Raji (cell line): Measurements from ENCODE around the gene MAIP1.
A peak's percentile ranks its signal among the peaks of the same experiment; 100 is the strongest.

Experiments
- POLR2A ChIP-seq: IDR thresholded peaks from 2 replicates; pipeline ENCODE4 v1.6.1; 2011; ENCODE audit warnings: low read depth, low read length, control low read depth; ENCODE audit not compliant: insufficient read depth

Gene MAIP1, protein sequence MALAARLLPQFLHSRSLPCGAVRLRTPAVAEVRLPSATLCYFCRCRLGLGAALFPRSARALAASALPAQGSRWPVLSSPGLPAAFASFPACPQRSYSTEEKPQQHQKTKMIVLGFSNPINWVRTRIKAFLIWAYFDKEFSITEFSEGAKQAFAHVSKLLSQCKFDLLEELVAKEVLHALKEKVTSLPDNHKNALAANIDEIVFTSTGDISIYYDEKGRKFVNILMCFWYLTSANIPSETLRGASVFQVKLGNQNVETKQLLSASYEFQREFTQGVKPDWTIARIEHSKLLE

DNA sequence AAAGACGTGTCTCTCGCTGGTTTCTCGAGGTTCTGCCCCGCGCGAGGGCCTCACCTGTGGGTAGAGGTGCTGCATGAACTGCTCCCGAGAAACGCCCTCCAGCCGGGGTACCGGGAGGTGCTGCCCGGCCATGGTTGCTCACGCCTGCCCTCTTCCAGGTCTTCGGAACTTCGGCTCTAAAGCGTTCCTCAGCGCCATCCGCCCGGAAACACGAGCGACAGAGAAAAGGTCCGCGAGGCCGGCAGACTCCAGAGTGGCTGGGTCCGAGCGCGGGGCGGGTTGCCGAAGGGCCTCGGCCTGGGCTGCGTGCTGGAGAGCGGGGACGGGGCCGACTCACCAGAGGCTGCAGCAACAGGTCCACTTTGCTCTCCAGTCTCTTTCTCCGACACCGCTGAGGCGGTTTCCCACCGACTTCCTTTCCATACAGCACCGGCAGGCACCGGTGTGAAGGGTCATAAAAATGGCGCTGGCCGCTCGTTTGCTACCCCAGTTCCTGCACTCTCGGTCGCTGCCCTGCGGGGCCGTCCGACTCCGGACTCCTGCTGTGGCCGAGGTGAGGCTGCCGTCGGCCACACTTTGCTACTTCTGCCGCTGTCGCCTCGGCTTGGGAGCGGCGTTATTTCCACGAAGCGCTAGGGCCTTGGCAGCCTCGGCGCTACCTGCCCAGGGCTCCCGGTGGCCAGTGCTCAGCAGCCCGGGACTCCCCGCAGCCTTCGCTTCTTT is at the start of gene MAIP1, which contains the start of gene TYW5:
TSS of gene MAIP1 (plus strand) at position 244 of the 723 bp plus-strand sequence. CDS start at position 461, 217 bp downstream.
TSS of gene TYW5 (minus strand) at position 153 of the 723 bp plus-strand sequence. CDS start at position 132, 21 bp downstream.
- TF ChIP-seq POLR2A = peak; percentile 87

DNA sequence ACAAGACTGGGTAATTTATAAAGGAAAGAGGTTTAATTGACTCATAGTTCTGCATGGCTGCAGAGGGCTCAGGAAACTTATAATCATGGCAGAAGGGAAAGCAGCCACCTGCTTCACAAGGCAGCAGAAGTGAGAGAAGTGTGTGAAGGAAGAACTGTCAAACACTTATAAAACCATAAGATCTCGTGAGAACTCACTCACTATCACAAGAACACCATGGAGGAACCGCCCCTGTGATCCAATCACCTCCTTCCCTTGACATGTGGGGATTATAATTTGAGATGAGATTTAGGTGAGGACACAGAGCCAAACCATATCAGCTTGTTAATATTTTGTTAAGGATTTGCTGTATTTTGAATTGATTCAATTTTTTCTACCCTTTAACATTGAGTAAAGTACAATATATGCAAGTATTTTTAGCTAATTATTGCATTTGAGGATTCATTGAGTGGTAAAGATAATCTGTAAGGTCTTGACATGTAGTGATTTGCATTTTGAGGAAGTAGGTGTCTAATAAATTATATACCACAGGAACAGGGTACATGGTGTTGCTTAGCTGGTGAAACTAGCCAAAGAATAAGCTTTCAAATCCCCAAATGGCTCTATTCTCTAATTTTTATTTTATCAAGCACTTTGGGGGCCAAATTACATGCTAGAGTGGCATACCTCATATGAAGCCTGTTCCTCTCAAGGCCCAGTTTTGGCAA is 48.2 kb upstream of the MAIP1 start:
- no peak for TF ChIP-seq POLR2A

DNA sequence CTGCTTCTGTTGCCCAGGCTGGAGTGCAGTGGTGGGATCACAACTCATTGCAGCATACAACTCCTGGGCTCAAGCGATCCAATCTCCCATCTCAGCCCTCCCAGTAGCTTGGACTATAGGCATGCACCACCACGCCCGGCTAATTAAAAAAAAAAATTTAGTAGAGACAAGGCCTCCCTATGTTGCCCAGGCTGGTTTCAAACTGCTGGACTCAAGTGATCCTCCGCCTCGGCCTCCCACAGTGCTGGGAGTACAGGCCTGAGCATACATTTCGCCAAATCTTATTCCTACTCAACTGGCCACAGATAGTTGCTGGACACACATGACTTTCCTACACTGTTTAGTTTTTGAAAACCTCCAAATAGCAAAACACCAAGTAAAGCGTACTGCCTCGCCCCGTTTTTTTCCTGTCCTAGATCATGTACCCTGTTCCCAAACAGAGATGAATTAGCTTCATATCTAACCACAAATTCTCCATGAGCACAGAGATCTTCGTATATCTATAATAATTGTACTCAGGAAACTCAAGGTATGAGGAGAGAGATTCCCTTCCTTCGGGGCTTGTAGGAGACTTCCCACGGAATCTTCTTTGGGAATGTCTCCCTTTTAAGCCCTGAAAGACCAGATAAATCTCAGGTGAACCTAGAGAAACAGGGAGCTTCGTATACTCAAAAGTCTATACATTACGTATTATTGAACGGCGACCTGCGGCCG is 44.9 kb upstream of the MAIP1 start:
- TF ChIP-seq POLR2A = no peak

DNA sequence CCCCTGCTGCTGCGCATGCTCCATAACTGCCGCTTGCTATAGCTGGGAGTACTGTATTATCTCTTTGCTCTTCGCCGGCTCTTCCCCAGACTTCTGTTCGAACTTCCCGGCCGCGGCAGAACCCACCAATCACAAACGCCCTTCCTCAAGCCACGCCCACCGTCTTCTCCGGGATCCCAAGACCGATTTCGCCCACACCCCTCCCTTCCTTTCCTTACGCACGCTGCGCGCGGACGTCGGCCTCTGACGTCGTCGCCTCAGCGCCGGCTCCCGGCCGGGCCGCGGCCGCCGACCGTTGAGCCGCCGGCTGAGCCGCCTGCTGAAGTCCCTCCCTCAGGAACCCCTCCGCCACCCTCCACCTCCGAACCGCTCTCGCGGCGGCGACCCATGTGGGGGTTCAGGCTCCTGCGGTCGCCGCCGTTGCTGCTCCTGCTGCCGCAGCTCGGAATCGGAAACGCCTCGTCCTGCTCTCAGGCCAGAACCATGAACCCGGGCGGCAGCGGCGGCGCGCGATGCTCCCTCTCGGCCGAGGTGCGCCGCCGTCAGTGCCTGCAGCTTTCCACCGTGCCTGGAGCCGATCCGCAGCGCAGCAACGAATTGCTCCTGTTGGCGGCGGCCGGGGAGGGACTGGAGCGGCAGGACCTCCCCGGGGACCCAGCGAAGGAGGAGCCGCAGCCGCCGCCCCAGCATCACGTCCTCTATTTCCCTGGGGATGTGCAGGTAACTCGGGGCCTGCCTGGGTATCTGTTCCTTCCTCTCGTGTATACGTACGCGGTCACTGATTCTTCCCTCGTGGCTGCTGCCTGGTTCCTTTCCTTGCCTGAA is 44.1 kb upstream of the MAIP1 start, which contains the start of gene C2orf69:
TSS of gene C2orf69 (plus strand) at position 242 of the 825 bp plus-strand sequence. CDS start at position 388, 146 bp downstream.
- peak; percentile 92 for TF ChIP-seq POLR2A

DNA sequence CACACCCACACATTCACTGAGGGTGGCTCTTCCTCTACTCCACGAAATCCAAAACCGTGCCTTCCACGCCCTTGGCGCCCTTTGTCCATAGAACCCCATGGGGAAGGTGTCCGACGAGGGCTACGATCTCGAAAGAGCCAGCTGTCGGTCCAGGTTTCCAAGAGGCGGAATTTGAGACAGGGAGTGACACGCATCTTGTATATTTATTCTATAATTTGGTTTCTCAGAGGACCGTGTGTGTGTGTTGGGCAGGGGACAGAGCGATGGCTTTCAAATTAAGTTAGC is 43.6 kb upstream of the MAIP1 start:
- TF ChIP-seq POLR2A = no peak

DNA sequence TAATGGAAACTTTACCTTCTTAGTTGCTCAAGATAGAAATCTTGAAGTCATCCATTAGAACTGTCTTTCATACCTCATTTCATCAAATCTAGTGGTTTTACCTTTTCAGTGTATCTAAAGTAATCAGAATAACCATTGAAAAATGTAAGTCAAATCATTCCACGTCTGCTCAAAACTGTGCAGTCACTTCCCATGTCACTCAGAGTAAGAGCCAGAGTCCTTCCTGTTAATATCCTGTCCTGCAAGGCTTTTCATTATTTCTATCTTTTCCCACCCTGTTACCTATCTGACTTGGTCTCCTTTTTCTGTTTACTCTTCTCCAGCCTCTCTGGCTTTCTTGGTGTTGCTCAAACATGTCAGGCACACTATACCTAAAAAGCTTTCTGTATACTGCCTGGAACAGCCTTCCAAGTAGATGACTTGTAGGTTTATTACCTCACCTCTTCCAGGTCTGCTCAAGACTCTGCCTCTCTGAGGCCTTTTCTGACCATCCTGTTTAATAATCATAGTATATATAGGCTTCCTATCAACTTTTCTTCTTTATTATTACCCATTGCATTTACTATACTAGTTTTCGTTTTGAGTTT is 40.9 kb upstream of the MAIP1 start:
- TF ChIP-seq POLR2A = no peak

DNA sequence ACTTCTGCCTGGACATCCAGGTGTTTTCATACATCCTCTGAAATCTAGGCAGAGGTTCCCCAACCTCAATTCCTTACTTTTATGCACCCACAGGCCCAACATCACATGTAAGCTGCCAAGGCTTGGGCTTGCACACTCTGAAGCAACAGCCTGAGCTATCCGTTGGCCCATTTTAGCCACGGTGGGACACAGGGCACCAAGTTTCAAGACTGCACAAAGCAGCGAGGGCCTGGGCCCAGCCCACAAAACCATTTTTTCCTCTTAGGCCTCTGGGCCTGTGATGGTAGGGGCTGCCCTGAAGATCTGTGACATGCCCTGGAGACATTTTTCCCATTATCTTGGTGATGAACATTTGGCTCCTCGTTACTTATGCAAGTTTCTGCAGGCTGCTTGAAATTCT is 38.4 kb upstream of the MAIP1 start:
- no peak for TF ChIP-seq POLR2A

DNA sequence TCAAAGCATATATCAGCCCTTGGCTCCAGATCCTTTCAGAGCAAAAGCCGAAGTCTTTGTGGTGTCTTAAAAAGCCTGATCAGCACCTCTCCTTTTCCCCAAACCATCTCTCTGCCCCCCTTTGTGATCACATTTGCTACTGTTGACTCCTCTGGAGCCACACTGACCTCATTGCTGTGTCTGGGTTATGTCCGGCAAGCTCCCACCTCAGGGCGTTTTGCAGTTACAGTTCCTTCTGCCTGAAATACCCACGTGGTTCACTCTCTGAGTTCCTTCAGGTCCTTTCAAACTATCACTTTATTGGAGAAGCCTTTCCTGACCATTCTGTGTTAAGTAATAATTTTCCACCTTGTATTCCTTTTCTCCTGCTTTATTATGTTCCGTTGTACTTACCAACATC is 32.5 kb upstream of the MAIP1 start:
- no peak for TF ChIP-seq POLR2A

DNA sequence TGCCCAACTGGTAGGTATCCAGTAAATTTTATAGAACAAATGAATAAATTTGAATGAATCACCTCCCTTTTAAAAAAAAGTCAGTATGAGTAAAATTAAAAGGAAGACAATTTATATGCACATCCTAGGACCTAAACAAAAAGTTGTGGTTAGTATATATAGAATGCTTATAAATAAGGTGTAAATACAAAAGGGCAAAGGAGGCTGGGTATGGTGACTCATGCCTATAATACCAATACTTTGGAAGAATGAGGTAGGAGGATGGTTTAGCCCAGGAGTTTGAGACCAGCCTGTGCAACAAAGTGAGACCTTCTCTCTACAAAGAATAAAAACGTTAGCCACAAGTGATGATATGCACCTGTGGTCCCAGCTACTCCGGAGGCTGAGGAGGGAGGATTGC is 31.5 kb upstream of the MAIP1 start:
- no peak for TF ChIP-seq POLR2A

DNA sequence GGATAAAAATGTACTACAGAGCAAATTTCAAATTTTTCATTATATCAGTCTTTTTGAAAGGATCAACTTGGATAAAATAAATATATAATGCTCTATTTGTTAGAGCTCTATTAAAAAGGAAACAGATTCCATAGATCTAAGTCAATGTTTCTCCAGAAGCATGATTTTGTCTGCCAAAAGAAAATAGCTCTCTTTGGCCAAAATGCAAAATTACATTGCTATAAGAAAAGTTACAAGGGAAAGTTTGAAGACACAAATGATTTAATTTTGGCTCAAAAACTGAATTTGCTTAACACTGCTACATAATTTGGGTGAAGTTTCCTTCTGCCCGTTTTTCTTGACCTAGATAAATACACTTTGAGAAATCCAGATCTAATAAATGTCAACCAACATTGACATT is 28.6 kb upstream of the MAIP1 start:
- no peak for TF ChIP-seq POLR2A

DNA sequence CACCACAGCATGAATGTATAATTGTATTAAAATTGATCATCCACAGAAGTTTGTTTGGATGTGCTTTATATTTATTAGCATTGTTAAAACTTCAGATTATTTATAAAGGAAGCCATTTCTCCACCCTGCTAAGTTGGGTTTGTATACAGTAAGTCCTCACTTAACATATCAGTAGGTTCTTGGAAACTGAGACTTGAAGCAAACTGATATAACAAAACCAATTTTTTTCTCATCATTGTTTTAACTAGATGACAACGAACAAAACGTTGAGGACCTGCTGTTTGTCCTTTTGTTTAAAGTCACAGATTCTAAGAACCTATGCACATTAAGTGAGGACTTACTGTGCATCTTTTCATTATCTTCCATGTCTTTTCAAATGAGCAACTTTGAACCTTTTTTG is 27.2 kb upstream of the MAIP1 start:
- no peak for TF ChIP-seq POLR2A

DNA sequence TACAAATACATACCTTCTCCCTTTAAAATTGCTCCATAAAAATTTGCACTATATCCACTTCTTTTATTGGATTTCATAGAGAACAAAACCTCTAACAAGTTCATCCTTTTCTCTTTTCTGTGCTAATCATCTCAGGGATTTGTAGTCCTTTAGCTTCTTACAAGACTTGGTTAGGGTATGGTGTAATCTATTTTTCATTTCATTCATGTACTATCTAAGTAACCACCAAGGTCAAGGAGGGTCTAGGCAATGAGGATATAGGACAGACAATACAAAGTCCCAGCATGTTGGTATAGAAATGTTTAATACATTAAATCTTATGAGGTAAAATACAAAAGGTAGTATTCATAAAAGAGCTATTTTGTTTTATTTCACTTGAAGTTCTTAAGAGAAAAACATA is 26.8 kb upstream of the MAIP1 start:
- no peak for TF ChIP-seq POLR2A

DNA sequence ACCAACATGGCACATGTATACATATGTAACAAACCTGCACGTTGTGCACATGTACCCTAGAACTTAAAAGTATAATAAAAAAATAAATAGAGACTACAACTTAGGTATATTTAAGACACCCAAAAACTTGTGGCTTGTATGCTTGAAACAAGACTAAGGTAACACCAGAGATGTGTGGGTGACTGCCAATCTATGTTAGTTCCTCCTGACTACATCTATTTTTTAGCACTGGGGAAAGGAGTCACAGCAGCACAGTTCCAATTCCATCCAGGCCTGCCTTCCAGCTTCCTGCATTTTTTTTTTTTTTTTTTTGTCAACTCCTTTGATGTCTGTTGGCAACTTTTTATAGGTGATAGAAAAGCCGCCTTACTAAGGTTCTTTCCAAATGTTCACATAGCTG is 26.1 kb upstream of the MAIP1 start:
- TF ChIP-seq POLR2A = no peak

DNA sequence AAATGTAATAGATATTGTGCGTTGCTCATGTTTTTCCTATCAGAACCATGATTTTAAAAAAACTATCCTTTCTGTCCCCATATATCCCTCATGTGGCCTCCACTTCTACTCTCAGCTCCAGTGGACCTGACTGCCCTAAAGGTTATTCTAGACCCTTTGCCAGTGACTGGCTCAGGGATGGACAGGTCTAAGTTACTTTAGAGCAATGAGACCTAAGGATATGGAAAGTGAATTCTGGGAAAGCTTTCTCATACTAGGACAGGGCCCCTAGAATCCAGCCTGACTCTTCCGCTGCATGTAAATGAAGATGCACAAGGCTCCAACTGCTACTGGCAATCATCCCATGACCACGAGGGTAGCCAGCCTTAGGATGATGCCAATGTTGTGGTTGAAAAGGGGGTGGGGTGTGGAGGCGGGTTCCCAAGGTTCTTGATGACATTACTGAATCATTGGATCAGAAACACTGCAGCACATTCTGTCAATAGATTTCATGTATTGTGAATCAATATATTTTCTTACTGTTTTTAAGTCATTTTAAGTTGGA is 23.0 kb upstream of the MAIP1 start:
- TF ChIP-seq POLR2A = no peak
